Naive thymus-derived CD8-positive, alpha-beta T cell (primary cell): ENCODE results near the gene NRCAM. TPM values are rescaled to one million over a fixed set of nuclear protein-coding genes. Genes with fewer than 3 reads are reported as not detected.
"Not testable (repeated sequence)": the region's sequence is repeated elsewhere in the genome, so short reads cannot be mapped to it uniquely, and the experiment has no call there.

Source experiments
- ATAC-seq, 2 donors: fragments of 150-1000 bp; cut with Tn5 transposase in 1 of 2; sonication (Bioruptor Pico), chemical (Tn5 transposase) in 1 of 2; 1 replicate in 1 of 2; 2 replicates in 1 of 2; pipeline ENCODE4 v1.10.0; 2021; ENCODE audit warnings: mild to moderate bottlenecking in 2 of 2, moderate library complexity in 2 of 2
- POLR2A ChIA-PET: fragments of 350-600 bp; sonication (Branson Sonifier 250); formaldehyde crosslinking; loops from one replicate; lab custom pipeline; 2021; ENCODE audit warnings: antibody characterized with exemption; lab: Charles Lee
- DNase-seq, 10 donors: peaks; one replicate each; pipeline versions ENCODE4 v3.0.0 to v3.0.0-alpha.2; 2020 to 2022
- H3K27ac Mint-ChIP-seq, 10 donors: one replicate each; pipeline ENCODE4 v1.8.0; 2020 to 2022; ENCODE audit warnings: mild to moderate bottlenecking in 10 of 10, mixed read lengths in 10 of 10, moderate library complexity in 4 of 10, inconsistent platforms in 1 of 10
- H3K27me3 Mint-ChIP-seq, 5 donors: one replicate each; pipeline ENCODE4 v1.8.0; 2021 to 2022; ENCODE audit warnings: mixed read lengths in 5 of 5
- H3K36me3 Mint-ChIP-seq, 3 donors: one replicate each; pipeline ENCODE4 v1.8.0; 2020 to 2022; ENCODE audit warnings: mixed read lengths in 3 of 3, mild to moderate bottlenecking in 2 of 3, inconsistent platforms in 1 of 3
- H3K4me1 Mint-ChIP-seq, 4 donors: one replicate each; pipeline ENCODE4 v1.8.0; 2021 to 2022; ENCODE audit warnings: mixed read lengths in 4 of 4
- H3K4me3 Mint-ChIP-seq, 10 donors: one replicate each; pipeline ENCODE4 v1.8.0; 2020 to 2022; ENCODE audit warnings: mild to moderate bottlenecking in 10 of 10, mixed read lengths in 10 of 10, moderate library complexity in 6 of 10, inconsistent platforms in 1 of 10
- H3K9me3 Mint-ChIP-seq, 9 donors: one replicate each; pipeline ENCODE4 v1.8.0; 2020 to 2022; ENCODE audit warnings: mixed read lengths in 9 of 9, mild to moderate bottlenecking in 3 of 9, inconsistent platforms in 1 of 9, moderate library complexity in 1 of 9
- polyA plus RNA-seq, 3 donors: library from polyadenylated mRNA; unstranded; fragments of 300-500 nt; fragmentation: Illumina TruSeq; gene quantifications; one replicate each; pipeline ENCODE4 v1.2.3, GENCODE V29; 2021
- total RNA-seq, 8 experiments: library from RNA in 2 of 8; stranded (reverse) in 2 of 8; gene quantifications; one replicate each; pipeline ENCODE4 v1.2.3 and lab custom pipeline; 2021 to 2026

NRCAM gene
- total and polyA plus RNA-seq, 5 experiments from 2014 or later: 11.1 to 46.6 (median 18.2) TPM

GRCh38 chr7:108484137-108484536, 27.9 kb upstream of the NRCAM start:
- H3K27me3 Mint-ChIP-seq: no peaks in the 10 kb centered on the region
- DNase-seq: no peak
- ATAC-seq: no peak
- H3K4me1 Mint-ChIP-seq: peaks cover 0 to 2% (median 0%) of the 10 kb centered on the region in 4 donors
- no peaks in the 10 kb centered on the region for H3K9me3 Mint-ChIP-seq
- H3K27ac Mint-ChIP-seq: peak overlapping the region in 1 of 10 donors; percentile 9
- peaks cover under 1 to 32% (median 28%) of the 10 kb centered on the region in 3 donors for H3K36me3 Mint-ChIP-seq
- POLR2A ChIA-PET: interaction anchor here (1.2 kb wide), 1 partner anchor 15 kb away, joined by 5 read pairs; no protein-coding TSS in a partner anchor
- H3K4me3 Mint-ChIP-seq: no peak overlapping the region

DNA sequence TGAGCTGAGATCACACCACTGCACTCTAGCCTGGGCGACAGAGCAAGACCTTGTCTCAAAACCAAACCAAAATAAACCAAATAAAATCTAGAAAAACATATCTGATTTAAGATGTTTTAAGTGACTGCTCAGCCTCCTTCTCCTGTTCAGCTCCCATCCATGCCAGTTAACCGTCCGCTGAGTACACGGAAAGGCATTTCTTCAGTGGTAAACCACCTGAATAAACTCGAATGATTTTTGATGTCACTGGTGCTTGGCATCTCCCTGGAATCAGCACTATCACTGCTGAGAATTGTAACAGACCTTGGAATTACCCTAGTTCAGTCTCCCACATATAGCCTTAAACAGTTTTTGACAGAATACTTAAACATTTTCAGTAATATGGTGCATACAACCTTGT, 24.1 kb upstream of the NRCAM start:
- H3K36me3 Mint-ChIP-seq: peaks cover 4 to 42% (median 37%) of the 10 kb centered on the region in 3 donors
- H3K27ac Mint-ChIP-seq: no peak overlapping the region
- POLR2A ChIA-PET: interaction anchor here (1.1 to 1.5 kb wide), 2 partner anchors 9 to 12 kb away, joined by 3 read pairs; no protein-coding TSS in a partner anchor
- H3K27me3 Mint-ChIP-seq: no peaks in the 10 kb centered on the region
- no peaks in the 10 kb centered on the region for H3K9me3 Mint-ChIP-seq
- ATAC-seq (no peak), DNase-seq (no peak)
- peaks cover 0 to 5% (median under 1%) of the 10 kb centered on the region in 4 donors for H3K4me1 Mint-ChIP-seq
- H3K4me3 Mint-ChIP-seq: no peak overlapping the region

DNA sequence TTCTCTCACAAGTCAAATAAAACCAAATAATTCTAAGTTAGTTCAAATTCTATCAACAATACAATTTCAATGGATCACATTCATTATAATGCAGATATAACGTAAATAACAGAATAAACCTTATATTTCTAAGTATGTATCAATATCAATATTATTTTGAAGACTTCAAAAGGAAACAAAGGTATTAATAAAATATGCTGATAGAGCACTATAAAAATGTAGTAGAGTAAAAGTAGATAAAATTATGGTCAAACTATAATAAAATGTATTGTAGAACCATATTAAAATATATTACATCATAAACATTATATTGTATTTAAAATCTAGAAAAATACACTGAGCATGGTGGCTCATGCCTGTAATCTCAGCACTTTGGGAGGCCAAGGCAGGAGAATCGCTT, 23.5 kb upstream of the NRCAM start:
- H3K36me3 Mint-ChIP-seq: peaks cover 4 to 40% (median 37%) of the 10 kb centered on the region in 3 donors
- H3K27me3 Mint-ChIP-seq: no peaks in the 10 kb centered on the region
- no peak for ATAC-seq
- DNase-seq: no peak
- H3K4me3 Mint-ChIP-seq: no peak overlapping the region
- H3K9me3 Mint-ChIP-seq: no peaks in the 10 kb centered on the region
- no peak overlapping the region for H3K27ac Mint-ChIP-seq
- POLR2A ChIA-PET: interaction anchor here (1.5 kb wide), 1 partner anchor 9 kb away, joined by 3 read pairs; no protein-coding TSS in a partner anchor
- H3K4me1 Mint-ChIP-seq: peaks cover 0 to 5% (median under 1%) of the 10 kb centered on the region in 4 donors

- H3K27me3 Mint-ChIP-seq: no peaks in the 10 kb centered on the region
- ATAC-seq: no peak
- H3K4me3 Mint-ChIP-seq: no peak overlapping the region
- peaks cover 4 to 37% (median 36%) of the 10 kb centered on the region in 3 donors for H3K36me3 Mint-ChIP-seq
- H3K9me3 Mint-ChIP-seq: no peaks in the 10 kb centered on the region
- no peak for DNase-seq
- H3K27ac Mint-ChIP-seq: no peak overlapping the region
- peaks cover 0 to 5% (median 0%) of the 10 kb centered on the region in 4 donors for H3K4me1 Mint-ChIP-seq
- POLR2A ChIA-PET: no interaction called here
These were observed 22.9 kb upstream of the NRCAM start for GRCh38 chr7:108479118-108479517.

- Mint-ChIP-seq H3K27me3 (no peaks in the 10 kb centered on the region), H3K4me1 (peaks cover 15 to 50% (median 39%) of the 10 kb centered on the region in 4 donors), H3K9me3 (no peaks in the 10 kb centered on the region), H3K36me3 (peaks cover 0 to 3% (median 0%) of the 10 kb centered on the region in 3 donors), H3K4me3 (no peak overlapping the region), H3K27ac (peak overlapping the region in 4 of 10 donors; percentile 15 to 61 (median 36))
- ATAC-seq (no peak), DNase-seq (no peak)
- POLR2A ChIA-PET: interaction anchor here (0.7 to 4.8 kb wide), 4 partner anchors 9 to 600 kb away, joined by 3 to 36 read pairs (median 4); partner anchors contain the start of gene NRCAM
These were observed 12.0 kb upstream of the NRCAM start for GRCh38 chr7:108468246-108468645.

GRCh38 chr7:108467391-108467790, 11.2 kb upstream of the NRCAM start:
- no peak overlapping the region for H3K4me3 Mint-ChIP-seq
- peak overlapping the region in 1 of 10 donors; percentile 17 for H3K27ac Mint-ChIP-seq
- peaks cover 0 to 2% (median 0%) of the 10 kb centered on the region in 3 donors for H3K36me3 Mint-ChIP-seq
- peaks cover 17 to 58% (median 47%) of the 10 kb centered on the region in 4 donors for H3K4me1 Mint-ChIP-seq
- peaks cover 0 to 2% (median 0%) of the 10 kb centered on the region in 9 donors for H3K9me3 Mint-ChIP-seq
- H3K27me3 Mint-ChIP-seq: peaks cover 0 to 4% (median 0%) of the 10 kb centered on the region in 5 donors
- POLR2A ChIA-PET: interaction anchor here (0.8 to 4.8 kb wide), 2 partner anchors 8 to 13 kb away, joined by 4 to 36 read pairs; partner anchors contain the start of gene NRCAM
- ATAC-seq (no peak), DNase-seq (no peak)

- not testable (repeated sequence) for ATAC-seq, H3K36me3 Mint-ChIP-seq, DNase-seq, H3K9me3 Mint-ChIP-seq, H3K27me3 Mint-ChIP-seq
- H3K27ac Mint-ChIP-seq: peak overlapping the region in 6 of 10 donors; percentile 15 to 84 (median 58)
- POLR2A ChIA-PET: interaction anchor here (4.8 kb wide), 1 partner anchor 12 kb away, joined by 36 read pairs; the partner anchor contains the start of gene NRCAM
- peaks cover 22 to 67% (median 57%) of the 10 kb centered on the region in 4 donors for H3K4me1 Mint-ChIP-seq
- peak overlapping the region in 1 of 10 donors; percentile 28 for H3K4me3 Mint-ChIP-seq
These were observed 10.1 kb upstream of the NRCAM start for GRCh38 chr7:108466322-108466721.

GRCh38 chr7:108464743-108465142, 8.5 kb upstream of the NRCAM start:
- POLR2A ChIA-PET: interaction anchor here (0.6 to 1.9 kb wide), 4 partner anchors 8 to 33 kb away, joined by 3 to 20 read pairs (median 6); partner anchors contain the start of gene NRCAM
- Mint-ChIP-seq H3K4me1 (peaks cover 32 to 81% (median 71%) of the 10 kb centered on the region in 4 donors), H3K36me3 (no peaks in the 10 kb centered on the region), H3K27ac (peak overlapping the region in 9 of 10 donors; percentile 90 to 98 (median 95)), H3K9me3 (peaks cover 0 to 2% (median 0%) of the 10 kb centered on the region in 9 donors), H3K27me3 (peaks cover 0 to 9% (median 0%) of the 10 kb centered on the region in 5 donors), H3K4me3 (peak overlapping the region in 4 of 10 donors; percentile 65 to 82 (median 77))
- DNase-seq (no peak), ATAC-seq (no peak)

DNA sequence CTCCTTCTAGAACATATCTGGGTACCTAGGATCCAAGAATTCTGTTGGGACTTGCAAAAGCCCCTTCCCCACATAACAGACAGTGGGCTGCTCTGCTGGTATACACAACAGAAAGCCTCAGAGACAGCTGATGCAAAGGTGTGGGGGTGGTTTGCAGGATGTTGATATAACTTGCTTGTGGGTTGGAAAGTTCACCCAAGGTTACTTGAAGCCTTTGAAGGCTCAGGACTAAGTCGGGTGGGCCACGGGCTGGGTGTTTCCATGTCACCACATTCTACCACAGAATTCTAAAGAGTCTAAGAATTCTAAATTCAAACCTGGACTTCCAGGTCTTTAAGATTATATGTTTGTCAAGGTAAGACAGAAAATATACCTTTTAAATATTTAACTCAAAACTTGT, 7.4 kb upstream of the NRCAM start:
- H3K27me3 Mint-ChIP-seq: peaks cover 0 to 12% (median 0%) of the 10 kb centered on the region in 5 donors
- H3K4me1 Mint-ChIP-seq: peaks cover 34 to 77% (median 73%) of the 10 kb centered on the region in 4 donors
- peak overlapping the region; percentile 38 to 82 (median 72) for H3K4me3 Mint-ChIP-seq

GRCh38 chr7:108461840-108462239, 5.6 kb upstream of the NRCAM start:
- ATAC-seq: no peak
- peaks cover 48 to 84% (median 82%) of the 10 kb centered on the region in 4 donors for H3K4me1 Mint-ChIP-seq
- POLR2A ChIA-PET: no interaction called here

More for the DNA sequence above, 7.4 kb upstream of the NRCAM start:
- Mint-ChIP-seq H3K9me3 (peaks cover 0 to 2% (median 0%) of the 10 kb centered on the region in 9 donors), H3K36me3 (no peaks in the 10 kb centered on the region), H3K27ac (peak overlapping the region; percentile 83 to 98 (median 94))
- DNase-seq (peak; percentile 26 to 86 (median 68)), ATAC-seq (peak; percentile 93 to 96)
- POLR2A ChIA-PET: interaction anchor here (0.6 to 1.2 kb wide), 3 partner anchors 8 to 106 kb away, joined by 3 read pairs; partner anchors contain the start of genes DNAJB9 and THAP5

GRCh38 chr7:108460964-108461363, 4.7 kb upstream of the NRCAM start:
- H3K27ac Mint-ChIP-seq: peak overlapping the region in 7 of 10 donors; percentile 1 to 98 (median 32)

More at GRCh38 chr7:108461840-108462239, 5.6 kb upstream of the NRCAM start:
- peak overlapping the region in 5 of 10 donors; percentile 10 to 51 (median 25) for H3K4me3 Mint-ChIP-seq
- H3K27me3 Mint-ChIP-seq: peaks cover 0 to 29% (median 0%) of the 10 kb centered on the region in 5 donors
- peak overlapping the region; percentile 23 to 98 (median 64) for H3K27ac Mint-ChIP-seq
- no peaks in the 10 kb centered on the region for H3K36me3 Mint-ChIP-seq
- H3K9me3 Mint-ChIP-seq: peaks cover 0 to 2% (median 0%) of the 10 kb centered on the region in 9 donors
- DNase-seq: no peak

GRCh38 chr7:108459922-108460551, 3.8 kb upstream of the NRCAM start:
- Mint-ChIP-seq H3K9me3 (peaks cover 0 to 2% (median 0%) of the 10 kb centered on the region in 9 donors), H3K4me1 (peaks cover 45 to 74% (median 71%) of the 10 kb centered on the region in 4 donors), H3K36me3 (no peaks in the 10 kb centered on the region), H3K27me3 (peaks cover 0 to 32% (median 0%) of the 10 kb centered on the region in 5 donors), H3K4me3 (peak overlapping the region in 4 of 10 donors; percentile 1 to 44 (median 11)), H3K27ac (peak overlapping the region; percentile 22 to 93 (median 61))
- no peak for ATAC-seq
- POLR2A ChIA-PET: interaction anchor here (0.6 to 2.5 kb wide), 8 partner anchors 8 to 66 kb away, joined by 3 to 9 read pairs (median 4); partner anchors contain the start of gene PNPLA8
- DNase-seq: peak in 7 of 10 donors; percentile 16 to 64 (median 37)

More at GRCh38 chr7:108460964-108461363, 4.7 kb upstream of the NRCAM start:
- POLR2A ChIA-PET: interaction anchor here (0.6 to 2.5 kb wide), 3 partner anchors 8 to 16 kb away, joined by 3 to 9 read pairs (median 9); no protein-coding TSS in a partner anchor
- H3K4me3 Mint-ChIP-seq: no peak overlapping the region
- peaks cover 45 to 81% (median 79%) of the 10 kb centered on the region in 4 donors for H3K4me1 Mint-ChIP-seq
- H3K9me3 Mint-ChIP-seq: peaks cover 0 to 2% (median 0%) of the 10 kb centered on the region in 9 donors
- no peaks in the 10 kb centered on the region for H3K36me3 Mint-ChIP-seq
- peaks cover 0 to 32% (median 0%) of the 10 kb centered on the region in 5 donors for H3K27me3 Mint-ChIP-seq
- no peak for ATAC-seq
- DNase-seq: no peak
